ENCODE data around the gene ETNK2.

Gene ETNK2

DNA sequence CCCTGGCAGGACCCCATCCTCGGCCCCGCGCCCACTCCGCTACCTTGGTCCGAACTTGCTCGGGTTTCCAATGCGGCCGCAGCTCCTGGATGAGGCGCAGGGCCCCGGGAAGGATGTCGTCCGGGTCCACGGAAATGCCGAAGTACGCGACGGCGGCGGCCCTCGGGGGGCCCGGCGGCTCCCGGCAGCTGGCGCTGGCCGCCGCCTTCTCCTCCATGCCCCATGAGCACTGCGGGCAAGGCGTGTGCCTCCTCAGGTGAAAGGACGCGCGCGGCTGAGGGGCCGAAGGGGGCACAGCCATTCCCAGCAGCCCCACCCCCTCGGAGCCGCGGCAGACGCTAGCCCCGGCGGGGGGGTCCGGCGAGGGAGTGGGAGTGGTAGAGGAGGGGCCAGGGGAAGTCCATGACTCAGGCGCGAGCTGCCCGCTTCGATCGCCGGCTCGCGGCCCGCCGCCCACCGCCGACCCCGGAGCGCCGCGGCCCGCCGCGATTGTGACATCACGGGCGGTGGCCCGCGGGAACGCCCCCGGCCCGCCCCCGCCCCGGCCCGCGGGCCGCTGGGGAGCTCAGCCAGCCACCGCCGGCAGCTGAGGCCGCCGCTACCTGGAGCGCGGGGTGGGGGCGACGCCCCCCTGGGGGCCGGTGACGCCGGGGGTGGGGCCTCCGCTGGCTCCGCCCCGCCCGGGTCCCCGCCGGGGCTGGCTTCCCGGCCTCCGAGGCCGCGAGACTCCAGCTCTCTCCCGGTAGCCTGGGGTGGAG, at the start of gene ETNK2:
ETNK2 (minus strand) TSS at position 493 of the 758 bp plus-strand sequence; CDS start at position 301, 192 bp downstream.
- DNase-seq (ENCODE audit: low spot score) = peak; percentile 64

GRCh38 chr1:204201348-204202040, 49.6 kb upstream of the ETNK2 start:
- no peak for DNase-seq (ENCODE audit: low spot score)
- TF ChIP-seq CTCF (IDR thresholded peaks at IDR 0.05; ENCODE audit: extremely low read depth, missing control alignments) = no peak

More for the DNA sequence above, at the start of gene ETNK2:
- TF ChIP-seq CTCF (IDR thresholded peaks at IDR 0.05; ENCODE audit: extremely low read depth, missing control alignments) = no peak

- TF ChIP-seq CTCF (IDR thresholded peaks at IDR 0.05; ENCODE audit: extremely low read depth, missing control alignments) = no peak
- no peak for DNase-seq (ENCODE audit: low spot score)
Observed at GRCh38 chr1:204199579-204199978, 47.7 kb upstream of the ETNK2 start.

GRCh38 chr1:204198348-204199340, 46.8 kb upstream of the ETNK2 start:
- no peak for DNase-seq (ENCODE audit: low spot score)
- no peak for TF ChIP-seq CTCF (IDR thresholded peaks at IDR 0.05; ENCODE audit: extremely low read depth, missing control alignments)

GRCh38 chr1:204197068-204197467, 45.2 kb upstream of the ETNK2 start:
- no peak for TF ChIP-seq CTCF (IDR thresholded peaks at IDR 0.05; ENCODE audit: extremely low read depth, missing control alignments)
- DNase-seq (ENCODE audit: low spot score) = no peak

- TF ChIP-seq CTCF (IDR thresholded peaks at IDR 0.05; ENCODE audit: extremely low read depth, missing control alignments) = no peak
- no peak for DNase-seq (ENCODE audit: low spot score)
Observed at GRCh38 chr1:204196068-204196795, 44.4 kb upstream of the ETNK2 start, which contains the start of gene KISS1. KISS1 (minus strand) TSS chr1:204196491; CDS start chr1:204192876, 3,615 bp downstream.
